NCI-H1105 (cell line): ENCODE results near the gene MFRP.

ENCODE experiments used
- DNase-seq: peaks from one replicate; lab custom pipeline; 2025; lab: John Stamatoyannopoulos, UW

MFRP gene

GRCh38 chr11:119373059-119373920 lies 26.8 kb upstream of the MFRP start:
- DNase-seq, result no peak

- DNase-seq, result no peak
Observed at GRCh38 chr11:119372260-119373058, 26.0 kb upstream of the MFRP start.

- no peak for DNase-seq
Observed at GRCh38 chr11:119371778-119372182, 25.3 kb upstream of the MFRP start.

- DNase-seq, result no peak
Observed at GRCh38 chr11:119371067-119371601, 24.6 kb upstream of the MFRP start.

- DNase-seq, result no peak
Observed at GRCh38 chr11:119370486-119371046, 24.1 kb upstream of the MFRP start.

GRCh38 chr11:119369132-119369925 lies 22.8 kb upstream of the MFRP start:
- DNase-seq, result no peak

GRCh38 chr11:119368121-119369034 lies 21.9 kb upstream of the MFRP start:
- DNase-seq, result peak; percentile 97

- DNase-seq, result no peak
Observed at GRCh38 chr11:119367661-119368120, 21.2 kb upstream of the MFRP start.

- DNase-seq, result no peak
Observed at GRCh38 chr11:119366690-119367620, 20.4 kb upstream of the MFRP start.

- no peak for DNase-seq
Observed at GRCh38 chr11:119365071-119365591, 18.6 kb upstream of the MFRP start.

GRCh38 chr11:119363851-119364590 lies 17.5 kb upstream of the MFRP start:
- no peak for DNase-seq

GRCh38 chr11:119363081-119363850 lies 16.8 kb upstream of the MFRP start:
- DNase-seq, result no peak

- no peak for DNase-seq
Observed at GRCh38 chr11:119362741-119363080, 16.2 kb upstream of the MFRP start.

GRCh38 chr11:119361941-119362725 lies 15.6 kb upstream of the MFRP start:
- DNase-seq, result no peak

- DNase-seq, result peak; percentile 92
Observed at GRCh38 chr11:119361056-119361787, 14.7 kb upstream of the MFRP start.
